ENCODE measurements around the gene PIK3CA. TPM values are rescaled to one million over a fixed set of nuclear protein-coding genes. Genes with fewer than 3 reads are reported as not detected.
"Not testable (repeated sequence)": the region's sequence is repeated elsewhere in the genome, so short reads cannot be mapped to it uniquely, and the experiment has no call there.

Gene PIK3CA
- total RNA-seq, 2 donors from 2014 or later, result 19.2 to 25.6 TPM

DNA sequence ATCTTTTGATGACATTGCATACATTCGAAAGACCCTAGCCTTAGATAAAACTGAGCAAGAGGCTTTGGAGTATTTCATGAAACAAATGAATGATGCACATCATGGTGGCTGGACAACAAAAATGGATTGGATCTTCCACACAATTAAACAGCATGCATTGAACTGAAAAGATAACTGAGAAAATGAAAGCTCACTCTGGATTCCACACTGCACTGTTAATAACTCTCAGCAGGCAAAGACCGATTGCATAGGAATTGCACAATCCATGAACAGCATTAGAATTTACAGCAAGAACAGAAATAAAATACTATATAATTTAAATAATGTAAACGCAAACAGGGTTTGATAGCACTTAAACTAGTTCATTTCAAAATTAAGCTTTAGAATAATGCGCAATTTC is 86.0 kb downstream of the PIK3CA start:
- ATAC-seq (replicated peaks in 1 of 2), result no peak
- Mint-ChIP-seq H3K4me1 (ENCODE audit: low read depth) (peaks cover 7% of the 10 kb centered on the region), H3K4me3 (no peak overlapping the region), H3K36me3 (ENCODE audit: insufficient read depth in 2 of 2) (peaks cover 6 to 12% of the 10 kb centered on the region in 2 donors), H3K27ac (no peak overlapping the region), H3K27me3 (ENCODE audit: low read depth) (no peaks in the 10 kb centered on the region), H3K9me3 (no peaks in the 10 kb centered on the region)
- no peak for DNase-seq

DNA sequence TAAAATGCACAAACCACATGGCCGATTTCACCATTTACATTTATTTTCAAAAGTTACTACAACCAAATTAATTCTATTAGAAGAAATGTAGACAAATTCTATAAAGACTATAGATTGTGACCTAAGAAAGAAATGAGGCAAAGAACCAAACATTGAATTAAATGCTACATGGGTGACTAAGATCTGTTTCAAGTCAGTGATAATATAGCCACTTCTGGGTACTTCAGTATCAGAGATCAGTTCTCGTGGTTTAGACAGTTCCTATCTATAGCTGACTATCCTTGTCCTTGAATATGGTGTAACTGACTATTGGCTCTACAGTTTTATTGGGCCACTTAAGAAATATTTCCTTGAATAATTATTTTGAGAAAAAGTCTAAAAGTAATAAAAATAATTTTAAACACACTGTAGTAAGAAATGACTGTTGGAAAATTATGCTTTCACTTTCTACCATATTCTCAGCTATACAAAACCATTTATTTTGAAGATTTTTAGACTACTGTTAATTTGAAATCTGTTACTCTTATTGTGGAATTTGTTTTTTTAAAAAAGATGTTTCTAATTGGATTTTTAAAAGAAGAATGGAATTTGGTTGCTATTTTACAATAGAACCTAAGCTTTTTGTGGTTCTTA is 88.6 kb downstream of the PIK3CA start:
- H3K4me3 Mint-ChIP-seq, result no peak overlapping the region
- DNase-seq (no peak), ATAC-seq (replicated peaks in 1 of 2) (peak; percentile 59 to 77)
- peaks cover 2 to 7% of the 10 kb centered on the region in 2 donors for H3K36me3 Mint-ChIP-seq (ENCODE audit: insufficient read depth in 2 of 2)
- no peak overlapping the region for H3K27ac Mint-ChIP-seq
- no peaks in the 10 kb centered on the region for H3K27me3 Mint-ChIP-seq (ENCODE audit: low read depth)
- no peaks in the 10 kb centered on the region for H3K9me3 Mint-ChIP-seq
- peaks cover 7% of the 10 kb centered on the region for H3K4me1 Mint-ChIP-seq (ENCODE audit: low read depth)

DNA sequence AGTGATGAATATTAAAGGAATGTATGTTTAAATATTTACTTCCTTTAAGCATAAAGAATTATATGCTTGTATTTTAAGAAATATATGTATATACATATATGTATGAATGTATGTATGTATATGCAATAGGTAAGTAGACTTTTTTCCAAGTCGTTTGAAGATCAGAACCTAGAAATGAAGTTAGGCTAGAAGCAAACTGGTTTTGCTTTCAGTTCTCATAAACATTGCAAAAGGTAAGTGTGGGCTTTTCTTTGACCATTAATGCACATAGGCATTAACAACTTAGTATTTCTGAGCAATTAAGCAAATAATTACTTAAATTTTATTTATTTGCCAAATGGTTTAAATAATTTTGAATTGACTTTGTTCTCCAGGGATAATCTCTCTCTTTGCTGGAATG is 92.1 kb downstream of the PIK3CA start:
- DNase-seq; H3K27ac Mint-ChIP-seq; H3K9me3 Mint-ChIP-seq; ATAC-seq (replicated peaks in 1 of 2); H3K27me3 Mint-ChIP-seq (ENCODE audit: low read depth); H3K4me1 Mint-ChIP-seq (ENCODE audit: low read depth); H3K36me3 Mint-ChIP-seq (ENCODE audit: insufficient read depth in 2 of 2); H3K4me3 Mint-ChIP-seq: not testable (repeated sequence)

DNA sequence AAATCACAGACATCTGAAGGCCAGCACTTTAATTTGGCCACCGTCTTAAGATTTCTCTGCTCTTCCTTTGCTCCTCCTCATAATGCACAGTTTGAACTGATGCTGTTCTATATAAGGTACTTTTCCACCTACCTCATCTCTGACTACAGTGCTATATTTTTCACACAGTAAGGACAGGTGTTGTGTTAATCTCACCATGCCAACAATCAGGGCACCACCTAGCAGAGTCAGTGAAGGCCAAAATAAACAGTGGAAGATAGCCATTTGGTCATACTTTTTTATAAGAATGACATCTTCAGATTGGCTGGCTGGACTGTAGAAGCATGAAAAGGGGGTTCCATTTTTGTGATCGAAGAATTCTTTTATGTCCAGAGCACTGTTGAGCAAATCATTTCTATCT is 94.7 kb downstream of the PIK3CA start:
- not testable (repeated sequence) for H3K9me3 Mint-ChIP-seq; H3K27ac Mint-ChIP-seq; ATAC-seq (replicated peaks in 1 of 2); H3K4me1 Mint-ChIP-seq (ENCODE audit: low read depth); H3K36me3 Mint-ChIP-seq (ENCODE audit: insufficient read depth in 2 of 2); H3K4me3 Mint-ChIP-seq; DNase-seq; H3K27me3 Mint-ChIP-seq (ENCODE audit: low read depth)

DNA sequence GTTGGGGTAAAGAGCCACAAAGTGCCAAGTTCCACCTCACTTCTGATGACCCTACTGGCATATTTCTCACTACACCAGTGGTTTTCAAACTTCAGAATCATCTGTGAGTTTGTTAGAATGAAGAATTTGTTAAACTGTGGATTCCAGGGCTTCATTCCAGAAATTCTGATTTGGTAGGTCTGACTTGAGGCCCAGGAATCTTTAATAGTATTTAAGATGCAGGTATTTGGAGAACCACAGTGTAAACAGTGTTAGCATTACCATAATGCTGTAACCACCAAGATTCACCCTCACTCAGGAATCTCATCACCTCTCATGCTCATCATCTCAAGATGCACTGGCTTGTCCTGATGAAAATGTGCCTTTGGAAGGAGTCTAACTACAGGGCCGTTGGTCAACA is 96.7 kb downstream of the PIK3CA start:
- Mint-ChIP-seq H3K27me3 (ENCODE audit: low read depth) (no peaks in the 10 kb centered on the region), H3K4me1 (ENCODE audit: low read depth) (no peaks in the 10 kb centered on the region), H3K36me3 (ENCODE audit: insufficient read depth in 2 of 2) (no peaks in the 10 kb centered on the region), H3K9me3 (no peaks in the 10 kb centered on the region), H3K4me3 (no peak overlapping the region), H3K27ac (no peak overlapping the region)
- no peak for DNase-seq
- ATAC-seq (replicated peaks in 1 of 2), result no peak

DNA sequence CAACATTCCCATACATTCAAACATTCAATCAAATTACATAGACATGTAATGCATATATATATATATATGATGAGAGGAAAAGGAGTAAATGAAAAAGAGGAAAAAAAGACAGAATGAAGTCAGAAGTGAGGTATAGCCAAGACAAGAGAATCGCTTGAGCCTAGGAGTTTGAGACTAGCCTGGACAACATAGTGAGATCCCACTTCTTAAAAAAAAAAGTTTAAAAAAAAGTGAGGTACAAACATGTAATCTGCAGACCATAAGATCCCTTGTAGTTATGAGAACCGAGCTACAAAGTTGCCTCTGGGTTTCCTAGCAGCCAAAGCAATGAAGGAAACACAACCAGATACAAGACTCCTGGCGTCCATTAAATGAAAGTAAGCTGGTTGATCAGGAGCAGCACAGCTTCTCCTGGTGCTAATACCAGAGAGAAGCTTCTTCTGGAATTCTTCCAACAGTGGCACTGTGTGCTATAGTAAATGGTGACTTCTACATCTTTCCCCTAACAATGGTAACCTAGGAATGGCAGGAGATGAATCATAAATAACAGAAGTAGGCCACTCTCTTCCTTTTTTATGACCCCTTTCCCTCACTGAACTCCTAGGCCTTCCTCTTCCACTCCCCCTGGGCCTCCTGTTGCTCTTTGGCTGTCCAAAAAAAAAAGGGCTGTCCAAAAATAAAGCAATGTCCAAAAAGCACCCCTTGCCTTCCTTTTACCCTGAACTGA is 99.3 kb downstream of the PIK3CA start:
- no peak overlapping the region for H3K27ac Mint-ChIP-seq
- DNase-seq, result no peak
- H3K4me3 Mint-ChIP-seq, result no peak overlapping the region
- no peaks in the 10 kb centered on the region for H3K4me1 Mint-ChIP-seq (ENCODE audit: low read depth)
- H3K36me3 Mint-ChIP-seq (ENCODE audit: insufficient read depth in 2 of 2), result no peaks in the 10 kb centered on the region
- no peak for ATAC-seq (replicated peaks in 1 of 2)
- no peaks in the 10 kb centered on the region for H3K9me3 Mint-ChIP-seq
- H3K27me3 Mint-ChIP-seq (ENCODE audit: low read depth), result no peaks in the 10 kb centered on the region

DNA sequence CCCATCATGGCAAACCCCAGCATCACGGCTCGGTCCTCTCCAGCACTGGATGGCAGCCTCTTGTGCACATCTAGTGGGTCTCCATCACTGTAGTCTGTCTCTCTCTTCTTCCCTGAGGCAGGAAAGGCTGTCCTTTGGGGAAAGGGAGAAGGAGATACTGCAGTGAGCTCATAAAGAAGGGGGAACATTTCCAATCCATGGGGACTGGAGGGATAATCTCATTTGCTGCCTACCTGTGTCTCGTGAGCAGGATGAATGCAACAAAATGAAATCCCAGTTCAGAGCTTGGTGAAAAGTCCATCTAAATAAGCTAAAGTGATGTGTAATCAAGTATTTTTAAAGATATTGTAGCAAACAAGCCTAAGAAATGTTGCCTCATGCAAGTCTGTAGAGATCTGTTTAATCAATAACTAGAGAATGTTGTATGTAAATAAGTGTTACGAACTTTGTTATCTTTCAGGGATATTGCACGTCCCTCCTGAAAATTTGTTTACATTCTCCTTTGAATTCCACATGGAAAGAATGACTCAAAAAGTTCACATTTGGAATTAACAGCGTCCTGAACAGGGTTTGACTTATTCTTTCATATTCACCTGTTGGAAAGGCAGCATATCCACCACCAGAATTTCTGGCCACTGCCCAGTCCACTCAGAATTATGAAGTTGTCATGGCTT is 102.8 kb downstream of the PIK3CA start, which contains the start of gene KCNMB3:
TSS of gene KCNMB3 (minus strand) at position 312 of the 674 bp plus-strand sequence. CDS start at position 188, 124 bp downstream.
- H3K27ac Mint-ChIP-seq, result no peak within 1 kb of the TSS
- H3K9me3 Mint-ChIP-seq, result no peaks in the 10 kb centered on the region
- no peaks in the 10 kb centered on the region for H3K36me3 Mint-ChIP-seq (ENCODE audit: insufficient read depth in 2 of 2)
- no peak for DNase-seq
- ATAC-seq (replicated peaks in 1 of 2), result no peak
- H3K4me3 Mint-ChIP-seq, result no peak within 1 kb of the TSS
- H3K4me1 Mint-ChIP-seq (ENCODE audit: low read depth), result no peaks in the 10 kb centered on the region
- H3K27me3 Mint-ChIP-seq (ENCODE audit: low read depth), result no peaks in the 10 kb centered on the region

DNA sequence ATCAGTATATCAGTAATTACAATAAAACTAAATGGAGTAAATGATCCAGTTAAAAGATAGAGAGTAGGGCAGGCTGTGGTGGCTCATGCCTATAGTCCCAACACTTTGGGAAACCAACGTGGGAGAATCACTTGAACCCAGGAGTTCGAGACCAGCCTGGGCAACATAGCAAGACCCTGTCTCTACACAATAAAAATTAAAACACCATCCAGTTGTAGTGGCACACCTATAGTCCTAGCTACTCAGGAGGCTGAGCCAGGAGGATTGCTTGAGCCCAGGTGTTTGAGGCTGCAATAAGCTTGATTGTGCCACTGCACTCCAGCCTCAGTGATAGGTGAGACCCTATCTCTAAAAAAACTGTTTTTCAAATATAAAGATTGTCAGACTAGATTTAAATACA is 108.7 kb downstream of the PIK3CA start:
- Mint-ChIP-seq H3K27me3 (ENCODE audit: low read depth) (peaks cover 15% of the 10 kb centered on the region), H3K4me1 (ENCODE audit: low read depth) (peaks cover 21% of the 10 kb centered on the region), H3K27ac (no peak overlapping the region), H3K9me3 (peaks cover 0 to 4% of the 10 kb centered on the region in 2 donors), H3K4me3 (no peak overlapping the region), H3K36me3 (ENCODE audit: insufficient read depth in 2 of 2) (peaks cover 0 to 2% of the 10 kb centered on the region in 2 donors)
- no peak for ATAC-seq (replicated peaks in 1 of 2)
- DNase-seq, result no peak

DNA sequence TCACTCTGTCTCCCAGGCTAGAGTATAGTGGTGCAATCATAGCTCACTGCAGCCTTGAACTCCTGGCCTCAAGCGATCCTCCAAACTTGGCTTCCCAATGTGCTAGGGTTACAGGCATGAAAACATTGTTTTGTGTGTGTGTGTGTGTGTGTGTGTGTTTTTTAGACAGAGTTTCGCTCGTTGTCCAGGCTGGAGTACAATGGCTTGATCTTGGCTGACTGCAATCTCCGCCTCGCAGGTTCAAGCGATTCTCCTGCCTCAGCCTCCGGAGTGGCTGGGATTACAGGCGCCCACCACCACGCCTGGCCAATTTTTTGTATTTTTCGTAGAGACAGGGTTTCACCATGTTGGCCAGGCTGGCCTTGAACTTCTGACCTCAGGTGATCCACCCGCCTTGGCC is 109.6 kb downstream of the PIK3CA start:
- H3K9me3 Mint-ChIP-seq; H3K27ac Mint-ChIP-seq; DNase-seq; ATAC-seq (replicated peaks in 1 of 2); H3K36me3 Mint-ChIP-seq (ENCODE audit: insufficient read depth in 2 of 2); H3K4me3 Mint-ChIP-seq: not testable (repeated sequence)
- H3K27me3 Mint-ChIP-seq (ENCODE audit: low read depth), result peaks cover 15% of the 10 kb centered on the region
- H3K4me1 Mint-ChIP-seq (ENCODE audit: low read depth), result peaks cover 21% of the 10 kb centered on the region

DNA sequence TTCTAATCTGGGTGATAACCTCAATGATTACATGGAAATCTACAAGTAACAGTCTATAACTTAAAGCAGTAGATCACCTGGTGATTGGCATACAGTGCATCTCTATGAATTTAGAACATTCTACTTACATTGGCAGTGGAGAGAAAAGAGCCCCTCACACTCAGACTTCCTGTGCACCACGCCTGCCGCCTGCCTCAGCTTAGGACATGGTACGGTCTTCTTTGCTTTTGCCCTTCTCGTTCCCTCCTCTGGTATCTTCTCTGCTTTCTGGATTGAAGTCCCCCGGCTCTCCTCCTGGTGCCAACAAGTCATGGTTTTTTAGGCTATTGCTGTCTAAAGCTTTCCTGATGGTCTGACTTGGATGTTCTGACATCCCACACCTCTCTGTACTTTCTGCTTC is 110.7 kb downstream of the PIK3CA start:
- H3K4me1 Mint-ChIP-seq (ENCODE audit: low read depth), result peaks cover 21% of the 10 kb centered on the region
- H3K27me3 Mint-ChIP-seq (ENCODE audit: low read depth), result peaks cover 15% of the 10 kb centered on the region
- H3K36me3 Mint-ChIP-seq (ENCODE audit: insufficient read depth in 2 of 2), result peaks cover 0 to 2% of the 10 kb centered on the region in 2 donors
- ATAC-seq (replicated peaks in 1 of 2), result no peak
- no peak for DNase-seq
- H3K27ac Mint-ChIP-seq, result no peak overlapping the region
- no peak overlapping the region for H3K4me3 Mint-ChIP-seq
- peaks cover 0 to 4% of the 10 kb centered on the region in 2 donors for H3K9me3 Mint-ChIP-seq

DNA sequence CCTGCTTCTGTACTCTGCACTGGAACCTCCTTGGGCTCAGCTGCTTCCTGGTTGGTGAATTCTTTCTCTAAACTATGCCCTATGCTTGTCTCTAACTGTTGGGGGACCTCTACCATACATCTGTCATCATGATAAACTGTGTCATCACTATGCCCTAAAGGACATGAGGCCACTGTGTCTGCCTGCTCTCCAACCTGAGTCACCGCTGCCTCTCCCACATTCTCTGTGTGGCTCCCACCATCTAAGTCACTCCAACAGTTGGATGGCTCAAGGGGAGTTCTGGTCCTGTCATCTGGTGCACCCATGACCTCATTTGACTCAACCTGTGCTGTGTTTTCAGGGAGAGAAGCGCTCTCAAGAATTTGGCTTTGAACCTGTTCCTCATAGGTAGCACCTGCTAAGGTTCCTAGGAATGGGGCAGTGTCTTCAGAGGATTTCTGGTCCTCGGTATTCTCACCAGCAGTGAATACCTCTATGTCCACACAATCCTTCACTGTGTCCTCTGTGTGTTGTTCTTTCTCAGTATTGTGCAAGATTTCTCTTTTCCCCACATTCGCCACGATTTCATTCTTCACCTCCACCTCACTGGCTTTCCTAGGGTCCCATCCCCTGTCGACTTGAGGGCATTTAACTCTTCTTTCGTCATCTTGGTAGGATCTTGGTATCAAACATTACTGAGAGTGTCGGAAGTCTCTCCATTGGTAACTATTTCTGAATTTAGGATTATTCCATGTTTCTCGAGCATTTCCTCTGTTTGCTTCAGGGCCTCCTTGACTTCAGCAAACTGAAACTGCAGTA is 112.0 kb downstream of the PIK3CA start:
- H3K36me3 Mint-ChIP-seq (ENCODE audit: insufficient read depth in 2 of 2); H3K27ac Mint-ChIP-seq; H3K9me3 Mint-ChIP-seq: not testable (repeated sequence)
- peaks cover 15% of the 10 kb centered on the region for H3K27me3 Mint-ChIP-seq (ENCODE audit: low read depth)
- peak overlapping the region; percentile 63 to 77 for H3K4me3 Mint-ChIP-seq
- peak; percentile 36 to 62 for ATAC-seq (replicated peaks in 1 of 2)
- peaks cover 21% of the 10 kb centered on the region for H3K4me1 Mint-ChIP-seq (ENCODE audit: low read depth)
- peak in 1 of 2 donors; percentile 11 for DNase-seq

DNA sequence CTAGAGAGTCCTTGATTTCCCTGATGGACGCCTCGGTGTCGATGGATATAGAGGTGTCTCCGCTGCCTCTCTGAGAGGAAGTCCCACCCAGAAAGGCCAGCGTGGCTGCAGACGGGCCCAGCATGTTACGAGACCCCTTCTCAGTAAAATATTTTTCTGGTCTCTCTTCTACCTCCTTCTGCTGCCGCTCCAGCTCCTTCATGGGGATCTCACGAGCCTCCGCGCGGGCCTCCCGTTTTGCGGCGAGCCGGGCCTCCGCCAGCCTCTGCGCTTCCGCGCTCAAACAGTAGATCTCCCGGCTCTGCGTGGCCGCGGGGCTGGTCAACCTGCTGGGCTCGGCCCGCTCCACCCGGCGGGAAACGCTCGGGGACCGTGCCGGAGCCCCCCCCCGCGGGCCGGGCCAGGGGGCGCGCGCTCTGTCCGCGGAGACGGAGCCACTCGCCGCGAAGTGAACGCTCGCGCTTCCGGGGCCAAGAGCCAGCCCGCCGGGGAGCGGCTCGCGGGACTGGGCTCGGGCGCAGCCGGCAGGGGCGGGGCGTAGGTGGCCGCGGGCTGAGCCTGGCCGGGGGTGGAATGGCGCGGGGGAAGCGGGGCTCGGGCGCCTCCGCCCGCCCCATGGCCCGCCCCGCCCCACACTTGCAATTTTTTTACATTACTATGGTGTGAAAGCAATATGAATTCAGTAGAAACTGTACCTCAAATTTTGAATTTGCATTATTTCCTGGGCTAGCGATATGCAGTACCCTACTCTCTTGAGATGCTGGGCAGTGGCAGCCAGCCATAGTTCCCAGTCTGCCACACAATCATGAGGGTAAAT is 113.0 kb downstream of the PIK3CA start:
- peak; percentile 94 to 97 for ATAC-seq (replicated peaks in 1 of 2)
- Mint-ChIP-seq H3K27ac (no peak overlapping the region), H3K36me3 (ENCODE audit: insufficient read depth in 2 of 2) (peaks cover 0 to 2% of the 10 kb centered on the region in 2 donors)

More for the DNA sequence above, 113.0 kb downstream of the PIK3CA start:
- peak overlapping the region; percentile 63 to 78 for H3K4me3 Mint-ChIP-seq
- H3K4me1 Mint-ChIP-seq (ENCODE audit: low read depth), result peaks cover 21% of the 10 kb centered on the region
- peaks cover 0 to 4% of the 10 kb centered on the region in 2 donors for H3K9me3 Mint-ChIP-seq
- peak; percentile 80 to 82 for DNase-seq
- peaks cover 15% of the 10 kb centered on the region for H3K27me3 Mint-ChIP-seq (ENCODE audit: low read depth)
